ENCODE results near the gene EFCAB6. TPM values are rescaled to one million over a fixed set of nuclear protein-coding genes. Genes with fewer than 3 reads are reported as not detected.

Gene EFCAB6
- total and polyA plus RNA-seq, 9 of the 15 experiments (the other 6 are each of a cell fraction or from before 2014, with no cell fraction given) = 0.06 TPM; not detected in 8

DNA sequence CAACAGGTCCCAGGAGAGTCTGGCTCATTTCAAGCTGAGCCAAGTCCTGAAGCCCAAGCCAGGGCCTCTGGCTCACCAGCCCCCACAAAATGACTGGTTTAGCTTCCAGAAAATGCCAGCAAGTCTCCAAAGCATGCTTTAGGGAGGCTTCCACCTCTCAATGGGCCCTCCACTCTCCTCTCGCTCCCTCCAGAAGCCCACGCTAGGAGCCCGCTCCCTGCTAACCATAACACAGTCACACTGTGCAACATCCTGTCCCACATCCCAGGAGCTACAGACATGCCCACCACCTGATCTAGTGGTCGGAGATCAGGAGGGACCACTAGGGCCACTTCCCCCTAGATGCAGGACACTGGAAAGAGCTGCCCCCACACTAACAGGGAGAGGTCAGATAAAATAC, 43.3 kb upstream of the EFCAB6 start:
- H3K4me2 ChIP-seq (ENCODE audit: insufficient read depth, low read length) = no peak overlapping the region
- CTCF ChIA-PET (ENCODE audit: low intra/inter-chr PET ratio) = no interaction called here
- BruUV-seq (replicated peaks) = no TSS peak
- ATAC-seq = no peak
- POLR2A ChIA-PET = no interaction called here
- no peaks in the 10 kb centered on the region for H3K9me3 ChIP-seq (replicated peaks; ENCODE audit: control insufficient read depth, insufficient read depth, low read depth, low read length)
- DNase-seq (ENCODE audit: extremely low read depth in 1 of 4, low spot score in 3 of 4) = no peak
- H3K36me3 ChIP-seq (ENCODE audit: control insufficient read depth, insufficient read depth, low read length) = no peaks in the 10 kb centered on the region
- no peaks in the 10 kb centered on the region for H3K79me2 ChIP-seq (ENCODE audit: control insufficient read depth, insufficient read depth, low read length)
- no peaks in the 10 kb centered on the region for H3K4me1 ChIP-seq (replicated peaks in 1 of 2; ENCODE audit: control insufficient read depth in 2 of 2, insufficient read depth in 2 of 2, low read length in 2 of 2)
- no peak overlapping the region for H2AFZ ChIP-seq (ENCODE audit: low read depth, low read length)
- H4K20me1 ChIP-seq (replicated peaks; ENCODE audit: control insufficient read depth, insufficient read depth, low read length) = no peaks in the 10 kb centered on the region; the same call in 1 of the 2 replicates
- no peaks in the 10 kb centered on the region for H3K9me1 ChIP-seq (ENCODE audit: control insufficient read depth, insufficient read depth, low read length)
- H3K27me3 ChIP-seq (ENCODE audit: control insufficient read depth in 2 of 2, insufficient read depth in 2 of 2, low read length in 2 of 2) = peaks cover under 1 to 41% of the 10 kb centered on the region in 2 experiments; a peak in 2 of 5 replicates
- in situ Hi-C loops (cut with MboI) (no loop called here), intact Hi-C loops (cut with micrococcal nuclease) (no loop called here)
- WGBS (ENCODE audit: insufficient coverage, low coverage, missing lambda C conversion rate) = 3% methylated on average over 4 of the region's 4 CpGs
- TF ChIP-seq C11orf30 (IDR thresholded peaks at IDR 0.05; ENCODE audit: low read depth) (no peak), DPF2 (IDR thresholded peaks at IDR 0.05) (no peak), ILK (tag; IDR thresholded peaks at IDR 0.05; ENCODE audit: borderline replicate concordance, low read depth) (no peak), SIX5 (IDR thresholded peaks at IDR 0.05; ENCODE audit: borderline replicate concordance in 1 of 2, insufficient read depth in 1 of 2, low read depth in 1 of 2, low read length in 2 of 2) (no peak), IFI16 (CRISPR knock-in tag; IDR thresholded peaks at IDR 0.05) (no peak), SUPT5H (IDR thresholded peaks at IDR 0.05) (no peak), NEUROD1 (IDR thresholded peaks at IDR 0.05; ENCODE audit: borderline replicate concordance, low read depth, low read length, partially characterized antibody) (no peak), NUFIP1 (IDR thresholded peaks at IDR 0.05; ENCODE audit: partially characterized antibody) (no peak), SMAD3 (CRISPR knock-in tag; conservative IDR thresholded peaks at IDR 0.05) (no peak)
- TF ChIP-seq, protein P1, sequence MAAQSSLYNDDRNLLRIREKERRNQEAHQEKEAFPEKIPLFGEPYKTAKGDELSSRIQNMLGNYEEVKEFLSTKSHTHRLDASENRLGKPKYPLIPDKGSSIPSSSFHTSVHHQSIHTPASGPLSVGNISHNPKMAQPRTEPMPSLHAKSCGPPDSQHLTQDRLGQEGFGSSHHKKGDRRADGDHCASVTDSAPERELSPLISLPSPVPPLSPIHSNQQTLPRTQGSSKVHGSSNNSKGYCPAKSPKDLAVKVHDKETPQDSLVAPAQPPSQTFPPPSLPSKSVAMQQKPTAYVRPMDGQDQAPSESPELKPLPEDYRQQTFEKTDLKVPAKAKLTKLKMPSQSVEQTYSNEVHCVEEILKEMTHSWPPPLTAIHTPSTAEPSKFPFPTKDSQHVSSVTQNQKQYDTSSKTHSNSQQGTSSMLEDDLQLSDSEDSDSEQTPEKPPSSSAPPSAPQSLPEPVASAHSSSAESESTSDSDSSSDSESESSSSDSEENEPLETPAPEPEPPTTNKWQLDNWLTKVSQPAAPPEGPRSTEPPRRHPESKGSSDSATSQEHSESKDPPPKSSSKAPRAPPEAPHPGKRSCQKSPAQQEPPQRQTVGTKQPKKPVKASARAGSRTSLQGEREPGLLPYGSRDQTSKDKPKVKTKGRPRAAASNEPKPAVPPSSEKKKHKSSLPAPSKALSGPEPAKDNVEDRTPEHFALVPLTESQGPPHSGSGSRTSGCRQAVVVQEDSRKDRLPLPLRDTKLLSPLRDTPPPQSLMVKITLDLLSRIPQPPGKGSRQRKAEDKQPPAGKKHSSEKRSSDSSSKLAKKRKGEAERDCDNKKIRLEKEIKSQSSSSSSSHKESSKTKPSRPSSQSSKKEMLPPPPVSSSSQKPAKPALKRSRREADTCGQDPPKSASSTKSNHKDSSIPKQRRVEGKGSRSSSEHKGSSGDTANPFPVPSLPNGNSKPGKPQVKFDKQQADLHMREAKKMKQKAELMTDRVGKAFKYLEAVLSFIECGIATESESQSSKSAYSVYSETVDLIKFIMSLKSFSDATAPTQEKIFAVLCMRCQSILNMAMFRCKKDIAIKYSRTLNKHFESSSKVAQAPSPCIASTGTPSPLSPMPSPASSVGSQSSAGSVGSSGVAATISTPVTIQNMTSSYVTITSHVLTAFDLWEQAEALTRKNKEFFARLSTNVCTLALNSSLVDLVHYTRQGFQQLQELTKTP (IDR thresholded peaks at IDR 0.05; ENCODE audit: low read depth in 1 of 2, partially characterized antibody in 2 of 2) = no peak
- TF ChIP-seq, protein P2, sequence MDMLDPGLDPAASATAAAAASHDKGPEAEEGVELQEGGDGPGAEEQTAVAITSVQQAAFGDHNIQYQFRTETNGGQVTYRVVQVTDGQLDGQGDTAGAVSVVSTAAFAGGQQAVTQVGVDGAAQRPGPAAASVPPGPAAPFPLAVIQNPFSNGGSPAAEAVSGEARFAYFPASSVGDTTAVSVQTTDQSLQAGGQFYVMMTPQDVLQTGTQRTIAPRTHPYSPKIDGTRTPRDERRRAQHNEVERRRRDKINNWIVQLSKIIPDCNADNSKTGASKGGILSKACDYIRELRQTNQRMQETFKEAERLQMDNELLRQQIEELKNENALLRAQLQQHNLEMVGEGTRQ (CRISPR knock-in tag; IDR thresholded peaks at IDR 0.05) = no peak
- TF ChIP-seq, protein P3, sequence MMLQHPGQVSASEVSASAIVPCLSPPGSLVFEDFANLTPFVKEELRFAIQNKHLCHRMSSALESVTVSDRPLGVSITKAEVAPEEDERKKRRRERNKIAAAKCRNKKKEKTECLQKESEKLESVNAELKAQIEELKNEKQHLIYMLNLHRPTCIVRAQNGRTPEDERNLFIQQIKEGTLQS (IDR thresholded peaks at IDR 0.05) = no peak
- TF ChIP-seq, protein P3 (CRISPR knock-in tag; conservative IDR thresholded peaks at IDR 0.05) = no peak
- H3K9ac ChIP-seq (ENCODE audit: insufficient read depth in 1 of 2, low read depth in 2 of 2, low read length in 2 of 2) = no peak overlapping the region
- no peak overlapping the region for H3K4me3 ChIP-seq
- no peak overlapping the region for H3K27ac ChIP-seq (ENCODE audit: extremely low read depth, low read depth, low read length)
- FAIRE-seq = no peak

Data from K562 (cell line).